K562 (cell line): ENCODE results near the gene ALKBH3. TPM values are rescaled to one million over a fixed set of nuclear protein-coding genes. Genes with fewer than 3 reads are reported as not detected.

Experiments used
- ATAC-seq: fragments of 200-7000 bp; cut with Tn5 transposase; 3 replicates; pipeline ENCODE4 v1.9.1; 2020; ENCODE audit warnings: moderate library complexity
- BruUV-seq: library from RNA; stranded (reverse); fragments of 400-500 nt; replicated peaks from 2 replicates; lab custom pipeline; 2021; lab: Mats Ljungman, UMichigan
- CTCF ChIA-PET: fragments of 300-600 bp; formaldehyde crosslinking; extraction: SDS; loops from one replicate; lab custom pipeline; 2021; ENCODE audit warnings: low intra/inter-chr PET ratio; lab: Yijun Ruan, JAX
- POLR2A ChIA-PET: fragments of 300-600, 350-650 bp; sonication (Branson Sonifier 250); formaldehyde crosslinking; extraction: SDS; loops from one replicate; lab custom pipeline; 2021; ENCODE audit warnings: antibody characterized with exemption, inconsistent platforms; lab: Yijun Ruan, JAX
- DNase-seq, 4 experiments: peaks; one replicate each; pipeline versions ENCODE4 v3.0.0 to v3.0.0-alpha.2; 2011 to 2018; ENCODE audit warnings: low spot score in 3 of 4, mixed read lengths in 3 of 4; ENCODE audit errors: extremely low read depth in 1 of 4
- FAIRE-seq: peaks from 2 replicates; lab custom pipeline; 2011; peaks lifted over from hg19 to GRCh38; lab: Jason Lieb, UNC
- H2AFZ ChIP-seq: 2 replicates; pipeline ENCODE4 v1.6.0; 2011; ENCODE audit warnings: low read depth, low read length, control low read depth, inconsistent platforms
- H3K27ac ChIP-seq: fragments of 200-600 bp; 3 replicates; pipeline ENCODE4 v1.8.0; 2011; ENCODE audit warnings: low read depth, mild to moderate bottlenecking, control low read depth, inconsistent platforms, low read length, moderate library complexity, mixed read lengths; ENCODE audit errors: extremely low read depth
- H3K27me3 ChIP-seq, 2 experiments: fragments of 300-600 bp in 1 of 2; 2 replicates in 1 of 2; 3 replicates in 1 of 2; pipeline versions ENCODE4 v1.6.0 to v1.8.0; 2011; ENCODE audit warnings: inconsistent platforms in 2 of 2, low read length in 2 of 2, mild to moderate bottlenecking in 1 of 2, mixed read lengths in 1 of 2, moderate library complexity in 1 of 2; ENCODE audit not compliant: control insufficient read depth in 2 of 2, insufficient read depth in 2 of 2
- H3K36me3 ChIP-seq: fragments of 300-600 bp; 3 replicates; pipeline ENCODE4 v1.8.0; 2011; ENCODE audit warnings: mild to moderate bottlenecking, low read length, inconsistent platforms; ENCODE audit not compliant: control insufficient read depth, insufficient read depth
- H3K4me1 ChIP-seq, 2 experiments: fragments of 200-600 bp in 1 of 2; replicated peaks in 1 of 2; 2 replicates in 1 of 2; 3 replicates in 1 of 2; pipeline versions ENCODE4 v1.5.1 to v1.8.0; 2011; ENCODE audit warnings: inconsistent platforms in 2 of 2, low read length in 2 of 2, mild to moderate bottlenecking in 1 of 2, mixed read lengths in 1 of 2, moderate library complexity in 1 of 2; ENCODE audit not compliant: control insufficient read depth in 2 of 2, insufficient read depth in 2 of 2
- H3K4me2 ChIP-seq: 2 replicates; pipeline ENCODE4 v1.6.1; 2011; ENCODE audit warnings: low read length, control low read depth, inconsistent platforms, mixed read lengths; ENCODE audit not compliant: insufficient read depth
- H3K4me3 ChIP-seq: fragments of 200-600 bp; sonication (generic), shearing (Covaris generic); 2 replicates; pipeline ENCODE4 v1.5.1; 2016; ENCODE audit warnings: control low read depth, inconsistent platforms
- H3K79me2 ChIP-seq: fragments of 200-600 bp; 3 replicates; pipeline ENCODE4 v1.8.0; 2011; ENCODE audit warnings: low read length, inconsistent platforms; ENCODE audit not compliant: control insufficient read depth, insufficient read depth
- H3K9ac ChIP-seq, 2 experiments: 2 replicates each; pipeline versions ENCODE4 v1.6.0 to v1.6.1; 2011; ENCODE audit warnings: low read depth in 2 of 2, low read length in 2 of 2, control low read depth in 1 of 2, inconsistent platforms in 1 of 2, mild to moderate bottlenecking in 1 of 2, mixed read lengths in 1 of 2; ENCODE audit not compliant: insufficient read depth in 1 of 2
- H3K9me1 ChIP-seq: one replicate; pipeline ENCODE4 v1.6.0; 2011; ENCODE audit warnings: inconsistent platforms, mild to moderate bottlenecking, low read length, moderate library complexity; ENCODE audit not compliant: control insufficient read depth, insufficient read depth
- H3K9me3 ChIP-seq: replicated peaks from 2 replicates; pipeline ENCODE4 v1.5.1; 2011; ENCODE audit warnings: low read depth, low read length, inconsistent platforms; ENCODE audit not compliant: control insufficient read depth, insufficient read depth
- H4K20me1 ChIP-seq: replicated peaks from 2 replicates; pipeline ENCODE4 v1.6.1; 2011; ENCODE audit warnings: low read length, inconsistent platforms, mixed read lengths; ENCODE audit not compliant: control insufficient read depth, insufficient read depth
- CBFA2T3 ChIP-seq: fragments of 450-650 bp; IDR thresholded peaks from 2 replicates; pipeline ENCODE4 v1.6.1; 2017
- CBX3 ChIP-seq, 2 experiments: IDR thresholded peaks; 1 replicate in 1 of 2; 2 replicates in 1 of 2; pipeline ENCODE4 v1.6.1; 2012; ENCODE audit warnings: inconsistent platforms in 2 of 2, low read length in 2 of 2, borderline replicate concordance in 1 of 2, control low read depth in 1 of 2
- GABPB2 ChIP-seq: fragments of 250-450 bp; sonication (Bioruptor Pico); conservative IDR thresholded peaks from 2 replicates; pipeline ENCODE4 v1.5.1; 2021; ENCODE audit warnings: mild to moderate bottlenecking
- HCFC1 ChIP-seq: IDR thresholded peaks from 2 replicates; pipeline ENCODE4 v1.6.1; 2012; ENCODE audit warnings: low read depth, low read length, improper control_type of control experiment
- HDAC8 ChIP-seq: fragments of 450-650 bp; IDR thresholded peaks from 2 replicates; pipeline ENCODE4 v1.6.1; 2016; ENCODE audit warnings: mild to moderate bottlenecking, missing genetic modification characterization, moderate library complexity, missing compliant biosample characterization
- KAT2B ChIP-seq: IDR thresholded peaks from one replicate; pipeline ENCODE4 v1.6.1; 2012; ENCODE audit warnings: low read depth, mild to moderate bottlenecking, control low read depth, inconsistent platforms, low read length, moderate library complexity
- PURB ChIP-seq: sonication (generic); formaldehyde crosslinking; IDR thresholded peaks from 2 replicates; pipeline ENCODE4 v1.9.0; 2021; ENCODE audit warnings: low read depth, mild to moderate bottlenecking, missing genetic modification reagents
- SREBF1 ChIP-seq: fragments of 150-350 bp; IDR thresholded peaks from 2 replicates; pipeline ENCODE4 v1.6.1; 2014; ENCODE audit warnings: antibody characterized with exemption, low read depth, low read length, borderline replicate concordance
- ZNF780A ChIP-seq: fragments of 250-450 bp; sonication (Bioruptor Pico); IDR thresholded peaks from 2 replicates; pipeline ENCODE4 v1.5.0; 2021; ENCODE audit warnings: mild to moderate bottlenecking
- WGBS: fragments of 100-300 bp; shearing (Covaris generic); methylation state at CpG from one replicate; pipeline ENCODE4 v1.1.6; 2016; ENCODE audit warnings: low coverage, mixed read lengths; ENCODE audit not compliant: insufficient coverage; ENCODE audit errors: missing lambda C conversion rate; 5-methylcytosine and 5-hydroxymethylcytosine counted together
- in situ Hi-C: fragments of 300-500 bp; cut with MboI; formaldehyde crosslinking; loops from 4 replicates; pipeline ENCODE4 v1.15.0; 2018; ENCODE audit warnings: inconsistent platforms, mixed read lengths
- intact Hi-C: fragments of 100-400 bp; cut with micrococcal nuclease; formaldehyde crosslinking; loops from 2 replicates; pipeline ENCODE4 v1.14.2; 2022
- polyA plus RNA-seq, 8 experiments: library from polyadenylated mRNA; depleted of rRNA in 4 of 8; stranded (reverse) in 5 of 8; unstranded in 3 of 8; fragments of >200 nt; fragmentation: Nextera tagmentation in 2 of 8; fragmentation: Illumina TruSeq in 1 of 8; extraction: Ambion mirVana in 2 of 8; extraction: Trizol in 1 of 8; gene quantifications; 2 replicates each; pipeline versions ENCODE4 v1.2.1 to v1.2.3, GENCODE V29; 2011 to 2014; ENCODE audit warnings: inconsistent platforms in 1 of 8, missing spikeins in 1 of 8
- total RNA-seq, 7 experiments: library from RNA; depleted of rRNA in 6 of 7; stranded (reverse); fragments of >200 nt in 6 of 7; fragmentation: Illumina TruSeq in 2 of 7; extraction: Trizol in 2 of 7; gene quantifications; 2 replicates each; pipeline versions ENCODE4 v1.2.1 to v1.2.3, GENCODE V29; 2011 to 2021; ENCODE audit warnings: low replicate concordance in 1 of 7
- TF ChIP-seq, protein P1 (sequence below), 2 experiments: fragments of 450-650 bp; IDR thresholded peaks; 2 replicates each; pipeline ENCODE4 v1.6.1; 2016
- TF ChIP-seq, protein P2 (sequence below): sonication (generic); formaldehyde crosslinking; IDR thresholded peaks from 2 replicates; pipeline ENCODE4 v1.4.0; 2020; ENCODE audit warnings: mild to moderate bottlenecking, missing genetic modification reagents

The ALKBH3 gene
- total and polyA plus RNA-seq, 9 of the 15 experiments (the other 6 are each of a cell fraction or from before 2014, with no cell fraction given), result 16.0 to 49.9 (median 36.5) TPM

DNA sequence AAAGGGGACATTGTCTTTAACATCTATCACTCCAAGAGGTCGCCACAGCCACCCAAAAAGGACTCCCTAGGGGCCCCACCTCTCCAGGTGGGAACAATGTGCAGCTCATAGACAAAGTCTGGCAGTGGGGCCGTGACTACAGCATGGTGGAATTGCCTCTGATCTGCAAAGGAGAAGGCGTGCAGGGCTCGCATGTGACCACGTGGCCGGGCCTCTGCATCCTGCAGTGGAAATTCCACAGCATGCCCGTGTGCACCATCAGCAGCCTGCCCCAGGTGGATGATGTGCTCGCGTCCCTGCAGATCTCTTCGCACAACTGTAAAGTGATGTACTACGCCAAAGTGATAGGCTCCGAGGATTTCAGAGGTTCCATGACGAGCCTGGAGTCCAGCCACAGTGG, 18.5 kb downstream of the ALKBH3 start:
- no peak overlapping the region for H2AFZ ChIP-seq
- FAIRE-seq (no peak), DNase-seq (no peak), ATAC-seq (no peak)
- peaks cover 33% of the 10 kb centered on the region; the same call in 2 of the 3 replicates for H3K36me3 ChIP-seq
- no peaks in the 10 kb centered on the region; the same call in 1 of the 2 replicates for H3K9me3 ChIP-seq
- no peak overlapping the region for H3K4me2 ChIP-seq
- TF ChIP-seq SREBF1, result no peak
- no peak for TF ChIP-seq KAT2B
- no peak for TF ChIP-seq PURB (CRISPR knock-in tag)
- TF ChIP-seq ZNF780A (CRISPR knock-in tag), result no peak
- TF ChIP-seq HDAC8 (tag), result no peak
- no peak for TF ChIP-seq HCFC1
- TF ChIP-seq, protein P1, sequence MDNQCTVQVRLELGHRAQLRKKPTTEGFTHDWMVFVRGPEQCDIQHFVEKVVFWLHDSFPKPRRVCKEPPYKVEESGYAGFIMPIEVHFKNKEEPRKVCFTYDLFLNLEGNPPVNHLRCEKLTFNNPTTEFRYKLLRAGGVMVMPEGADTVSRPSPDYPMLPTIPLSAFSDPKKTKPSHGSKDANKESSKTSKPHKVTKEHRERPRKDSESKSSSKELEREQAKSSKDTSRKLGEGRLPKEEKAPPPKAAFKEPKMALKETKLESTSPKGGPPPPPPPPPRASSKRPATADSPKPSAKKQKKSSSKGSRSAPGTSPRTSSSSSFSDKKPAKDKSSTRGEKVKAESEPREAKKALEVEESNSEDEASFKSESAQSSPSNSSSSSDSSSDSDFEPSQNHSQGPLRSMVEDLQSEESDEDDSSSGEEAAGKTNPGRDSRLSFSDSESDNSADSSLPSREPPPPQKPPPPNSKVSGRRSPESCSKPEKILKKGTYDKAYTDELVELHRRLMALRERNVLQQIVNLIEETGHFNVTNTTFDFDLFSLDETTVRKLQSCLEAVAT (IDR thresholded peaks at IDR 0.05), result no peak
- TF ChIP-seq CBX3 (IDR thresholded peaks at IDR 0.05; ENCODE audit: borderline replicate concordance in 1 of 2, low read length in 2 of 2), result no peak
- TF ChIP-seq, protein P2, sequence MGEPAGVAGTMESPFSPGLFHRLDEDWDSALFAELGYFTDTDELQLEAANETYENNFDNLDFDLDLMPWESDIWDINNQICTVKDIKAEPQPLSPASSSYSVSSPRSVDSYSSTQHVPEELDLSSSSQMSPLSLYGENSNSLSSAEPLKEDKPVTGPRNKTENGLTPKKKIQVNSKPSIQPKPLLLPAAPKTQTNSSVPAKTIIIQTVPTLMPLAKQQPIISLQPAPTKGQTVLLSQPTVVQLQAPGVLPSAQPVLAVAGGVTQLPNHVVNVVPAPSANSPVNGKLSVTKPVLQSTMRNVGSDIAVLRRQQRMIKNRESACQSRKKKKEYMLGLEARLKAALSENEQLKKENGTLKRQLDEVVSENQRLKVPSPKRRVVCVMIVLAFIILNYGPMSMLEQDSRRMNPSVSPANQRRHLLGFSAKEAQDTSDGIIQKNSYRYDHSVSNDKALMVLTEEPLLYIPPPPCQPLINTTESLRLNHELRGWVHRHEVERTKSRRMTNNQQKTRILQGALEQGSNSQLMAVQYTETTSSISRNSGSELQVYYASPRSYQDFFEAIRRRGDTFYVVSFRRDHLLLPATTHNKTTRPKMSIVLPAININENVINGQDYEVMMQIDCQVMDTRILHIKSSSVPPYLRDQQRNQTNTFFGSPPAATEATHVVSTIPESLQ, result no peak
- no peak for TF ChIP-seq CBFA2T3
- TF ChIP-seq GABPB2, result no peak
- no peaks in the 10 kb centered on the region for H3K9me1 ChIP-seq
- ChIA-PET POLR2A (interaction anchor here (0.6 kb wide), 1 partner anchor 185 kb away, joined by 4 read pairs; no protein-coding TSS in a partner anchor), CTCF (no interaction called here)
- H3K9ac ChIP-seq, result no peak overlapping the region; a peak in 1 of 4 replicates
- no peaks in the 10 kb centered on the region for H3K4me1 ChIP-seq
- H3K79me2 ChIP-seq, result no peaks in the 10 kb centered on the region
- H4K20me1 ChIP-seq, result no peaks in the 10 kb centered on the region
- in situ Hi-C loops, result loop anchor here (5.0 kb wide), 1 partner anchor 143 kb away; no protein-coding TSS in a partner anchor
- H3K27me3 ChIP-seq, result no peaks in the 10 kb centered on the region; a peak in 1 of 5 replicates
- 62% methylated on average over 10 of the region's 13 CpGs for WGBS
- intact Hi-C loops, result no loop called here
- H3K4me3 ChIP-seq, result no peak overlapping the region
- no TSS peak for BruUV-seq
- H3K27ac ChIP-seq, result no peak overlapping the region
